A549 (cell line): ENCODE measurements around the gene DNMT3A. TPM values are rescaled to one million over a fixed set of nuclear protein-coding genes. Genes with fewer than 3 reads are reported as not detected.

Experiments used
- ATAC-seq, 2 experiments: fragments of 200-7000 bp in 1 of 2; fragments of >200 bp in 1 of 2; cut with Nextera tagmentation in 1 of 2; cut with Tn5 transposase in 1 of 2; 3 replicates each; pipeline versions ENCODE4 v1.8.0 to v1.9.1; 2018 to 2020; ENCODE audit warnings: mild to moderate bottlenecking in 1 of 2, moderate library complexity in 1 of 2
- CTCF ChIA-PET: fragments of 300-600 bp; sonication (Branson Sonifier 250); formaldehyde crosslinking; extraction: SDS; loops from one replicate; lab custom pipeline; 2021; ENCODE audit warnings: antibody characterized with exemption, inconsistent platforms; lab: Yijun Ruan, JAX
- POLR2A ChIA-PET: fragments of 350-600 bp; formaldehyde crosslinking; extraction: SDS; loops from one replicate; lab custom pipeline; 2021; ENCODE audit warnings: antibody characterized with exemption, inconsistent platforms; lab: Yijun Ruan, JAX
- DNase-seq, 2 experiments: peaks; one replicate each; pipeline versions ENCODE4 v3.0.0 to v3.0.0-alpha.2; 2011 to 2016; ENCODE audit warnings: low read depth in 1 of 2, low spot score in 1 of 2
- FAIRE-seq: peaks from 2 replicates; lab custom pipeline; 2011; peaks lifted over from hg19 to GRCh38; lab: Jason Lieb, UNC
- H3K27ac ChIP-seq, 2 experiments: fragments of >200 bp; sonication (Bioruptor Twin); formaldehyde crosslinking; 3 replicates each; pipeline ENCODE4 v1.5.1; 2016 to 2017
- H3K4me1 ChIP-seq: fragments of >200 bp; sonication (Bioruptor Twin); formaldehyde crosslinking; 3 replicates; pipeline ENCODE4 v1.6.1; 2016
- H3K4me2 ChIP-seq: fragments of >200 bp; sonication (Bioruptor Twin); formaldehyde crosslinking; 3 replicates; pipeline ENCODE4 v1.6.1; 2016
- H3K4me3 ChIP-seq: fragments of >200 bp; sonication (Bioruptor Twin); formaldehyde crosslinking; 3 replicates; pipeline ENCODE4 v1.5.1; 2016
- H3K9me3 ChIP-seq: fragments of >200 bp; sonication (Bioruptor Twin); formaldehyde crosslinking; 3 replicates; pipeline ENCODE4 v1.6.1; 2016
- EHMT2 ChIP-seq: fragments of 200-600 bp; sonication (generic); IDR thresholded peaks from 2 replicates; pipeline ENCODE4 v1.6.1; 2016; ENCODE audit warnings: antibody characterized with exemption, low read depth, mild to moderate bottlenecking, moderate library complexity
- EP300 ChIP-seq, 2 experiments: fragments of >200 bp; sonication (Bioruptor Twin); formaldehyde crosslinking; IDR thresholded peaks; 2 replicates in 1 of 2; 3 replicates in 1 of 2; pipeline ENCODE4 v1.6.1; 2016 to 2017
- ESRRA ChIP-seq: fragments of 150-350 bp; IDR thresholded peaks from 2 replicates; pipeline ENCODE4 v1.6.1; 2014; ENCODE audit warnings: mild to moderate bottlenecking, low read length, borderline replicate concordance
- FOSL2 ChIP-seq, 2 experiments: fragments of 450-650 bp in 1 of 2; fragments of >200 bp in 1 of 2; sonication (Bioruptor Twin) in 1 of 2; formaldehyde crosslinking; IDR thresholded peaks; 2 replicates each; pipeline versions ENCODE4 v1.5.0 to v1.6.1; 2016 to 2020; ENCODE audit warnings: mild to moderate bottlenecking in 1 of 2, moderate library complexity in 1 of 2
- HDAC2 ChIP-seq: fragments of 200-600 bp; sonication (generic); IDR thresholded peaks from 2 replicates; pipeline ENCODE4 v1.6.1; 2016
- HEYL ChIP-seq: fragments of 250-450 bp; sonication (Bioruptor Pico); IDR thresholded peaks from 2 replicates; pipeline ENCODE4 v1.8.0; 2021; ENCODE audit warnings: mild to moderate bottlenecking, moderate library complexity
- HOXA7 ChIP-seq: fragments of 250-450 bp; sonication (Bioruptor Pico); IDR thresholded peaks from 2 replicates; pipeline ENCODE4 v1.5.0; 2020; ENCODE audit warnings: mild to moderate bottlenecking, moderate library complexity
- HOXB13 ChIP-seq: fragments of 250-450 bp; sonication (Bioruptor Pico); IDR thresholded peaks from 2 replicates; pipeline ENCODE4 v1.5.0; 2020; ENCODE audit warnings: low read depth, mild to moderate bottlenecking, moderate library complexity
- JUNB ChIP-seq: fragments of >200 bp; sonication (Bioruptor Twin); formaldehyde crosslinking; IDR thresholded peaks from 2 replicates; pipeline ENCODE4 v1.6.1; 2016
- KDM1A ChIP-seq: fragments of 200-600 bp; sonication (generic); IDR thresholded peaks from 2 replicates; pipeline ENCODE4 v1.6.1; 2016; ENCODE audit warnings: low read depth, mild to moderate bottlenecking
- MAFK ChIP-seq: fragments of 450-650 bp; IDR thresholded peaks from 2 replicates; pipeline ENCODE4 v1.6.1; 2014; ENCODE audit not compliant: partially characterized antibody
- MYC ChIP-seq: IDR thresholded peaks from 2 replicates; pipeline ENCODE4 v1.6.1; 2012; ENCODE audit warnings: mild to moderate bottlenecking, inconsistent platforms, low read length, improper control_type of control experiment, borderline replicate concordance
- POLR2A ChIP-seq: IDR thresholded peaks from 2 replicates; pipeline ENCODE4 v1.6.1; 2012; ENCODE audit warnings: mild to moderate bottlenecking, low read length
- RARB ChIP-seq: fragments of 250-450 bp; sonication (Bioruptor Pico); IDR thresholded peaks from 2 replicates; pipeline ENCODE4 v1.8.0; 2021; ENCODE audit warnings: mild to moderate bottlenecking, moderate library complexity
- RFX5 ChIP-seq: fragments of 450-650 bp; IDR thresholded peaks from 2 replicates; pipeline ENCODE4 v1.7.1; 2014; ENCODE audit warnings: antibody characterized with exemption, mild to moderate bottlenecking, moderate library complexity
- RNF2 ChIP-seq: fragments of 200-600 bp; sonication (generic); IDR thresholded peaks from 2 replicates; pipeline ENCODE4 v1.6.1; 2016; ENCODE audit warnings: low read depth, mild to moderate bottlenecking, antibody characterized with exemption, moderate library complexity, borderline replicate concordance
- SMC3 ChIP-seq: fragments of >200 bp; sonication (Bioruptor Twin); formaldehyde crosslinking; IDR thresholded peaks from 3 replicates; pipeline ENCODE4 v1.6.1; 2018; ENCODE audit warnings: inconsistent platforms
- SREBF2 ChIP-seq: fragments of 450-650 bp; IDR thresholded peaks from 2 replicates; pipeline ENCODE4 v1.6.1; 2014; ENCODE audit warnings: mild to moderate bottlenecking, moderate library complexity
- ZFP36 ChIP-seq: fragments of 450-650 bp; IDR thresholded peaks from 2 replicates; pipeline ENCODE4 v1.6.1; 2014; ENCODE audit warnings: borderline replicate concordance; ENCODE audit not compliant: partially characterized antibody
- ZSCAN20 ChIP-seq: fragments of 250-450 bp; sonication (Bioruptor Pico); IDR thresholded peaks from 2 replicates; pipeline ENCODE4 v1.8.0; 2022; ENCODE audit warnings: mild to moderate bottlenecking, moderate library complexity
- WGBS: methylation state at CpG from one replicate; pipeline ENCODE4 v1.1.6; 2017; ENCODE audit errors: missing lambda C conversion rate; 5-methylcytosine and 5-hydroxymethylcytosine counted together
- polyA plus RNA-seq, 4 experiments: library from polyadenylated mRNA; depleted of rRNA in 3 of 4; stranded (reverse); fragments of >200 nt; fragmentation: RNase III in 1 of 4; extraction: RNeasy Plus Mini Kit Qiagen cat#74134 plus additional on column Dnase treatment in 1 of 4; gene quantifications; 2 replicates in 3 of 4; 3 replicates in 1 of 4; pipeline ENCODE4 v1.2.3, GENCODE V29; 2011 to 2017
- TF ChIP-seq, protein P1 (sequence below): IDR thresholded peaks from 2 replicates; pipeline ENCODE4 v1.6.1; 2012
- TF ChIP-seq, protein P2 (sequence below): fragments of >200 bp; sonication (Bioruptor Twin); formaldehyde crosslinking; IDR thresholded peaks from 3 replicates; pipeline ENCODE4 v1.5.1; 2016
- TF ChIP-seq, protein P3 (sequence below): fragments of 150-350 bp; IDR thresholded peaks from 2 replicates; pipeline ENCODE4 v1.6.1; 2014; ENCODE audit warnings: low read depth, mild to moderate bottlenecking, low read length
- TF ChIP-seq, protein P4 (sequence below): IDR thresholded peaks from 2 replicates; pipeline ENCODE4 v1.6.1; 2012
- TF ChIP-seq, protein P5 (sequence below): fragments of 250-450 bp; sonication (Bioruptor Pico); IDR thresholded peaks from 2 replicates; pipeline ENCODE4 v1.5.0; 2021; ENCODE audit warnings: mild to moderate bottlenecking, moderate library complexity, borderline replicate concordance

DNMT3A gene
- polyA plus RNA-seq, 2 of the 4 experiments (the other 2 are of a cell fraction) = 4.4 to 11.9 TPM

DNA sequence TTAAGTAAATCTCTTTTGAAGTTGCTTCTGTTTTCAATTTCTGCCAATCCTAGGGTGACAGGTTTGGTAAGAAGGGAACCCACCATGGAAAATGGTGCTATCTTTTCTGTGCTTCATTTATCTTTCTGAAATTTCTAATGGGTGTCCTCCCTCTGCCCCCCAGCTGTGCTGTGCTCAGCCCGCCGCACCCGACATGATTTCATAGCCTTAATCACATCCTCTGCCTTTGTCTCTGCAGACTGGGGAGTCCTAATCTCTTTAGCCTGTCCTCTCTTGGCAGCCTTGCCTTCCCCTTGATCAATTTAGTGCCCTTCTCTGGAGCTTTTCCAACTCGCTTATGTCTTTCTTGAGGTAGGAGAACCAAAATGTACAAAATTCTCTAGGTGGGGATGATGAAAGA, 49.3 kb downstream of the DNMT3A start:
- ChIA-PET CTCF (interaction anchor here (1.3 kb wide), 1 partner anchor 17 kb away, joined by 7 read pairs; no protein-coding TSS in a partner anchor), POLR2A (no interaction called here)
- FAIRE-seq = no peak
- Histone ChIP-seq H3K4me2 (no peak overlapping the region), H3K9me3 (no peaks in the 10 kb centered on the region), H3K4me3 (no peak overlapping the region), H3K27ac (no peak overlapping the region), H3K4me1 (0 out of 3 replicates have a peak, but pooled peaks cover 6% of the 10 kb centered on the region)
- DNase-seq = no peak
- no peak for ATAC-seq
- TF ChIP-seq EHMT2 = no peak
- no peak for TF ChIP-seq SMC3
- TF ChIP-seq, protein P1, sequence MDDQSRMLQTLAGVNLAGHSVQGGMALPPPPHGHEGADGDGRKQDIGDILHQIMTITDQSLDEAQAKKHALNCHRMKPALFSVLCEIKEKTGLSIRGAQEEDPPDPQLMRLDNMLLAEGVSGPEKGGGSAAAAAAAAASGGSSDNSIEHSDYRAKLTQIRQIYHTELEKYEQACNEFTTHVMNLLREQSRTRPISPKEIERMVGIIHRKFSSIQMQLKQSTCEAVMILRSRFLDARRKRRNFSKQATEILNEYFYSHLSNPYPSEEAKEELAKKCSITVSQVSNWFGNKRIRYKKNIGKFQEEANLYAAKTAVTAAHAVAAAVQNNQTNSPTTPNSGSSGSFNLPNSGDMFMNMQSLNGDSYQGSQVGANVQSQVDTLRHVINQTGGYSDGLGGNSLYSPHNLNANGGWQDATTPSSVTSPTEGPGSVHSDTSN = no peak
- TF ChIP-seq RNF2 = no peak
- TF ChIP-seq HOXA7 (CRISPR knock-in tag) = no peak
- no peak for TF ChIP-seq RARB (CRISPR knock-in tag)
- no peak for TF ChIP-seq MAFK
- TF ChIP-seq, protein P2, sequence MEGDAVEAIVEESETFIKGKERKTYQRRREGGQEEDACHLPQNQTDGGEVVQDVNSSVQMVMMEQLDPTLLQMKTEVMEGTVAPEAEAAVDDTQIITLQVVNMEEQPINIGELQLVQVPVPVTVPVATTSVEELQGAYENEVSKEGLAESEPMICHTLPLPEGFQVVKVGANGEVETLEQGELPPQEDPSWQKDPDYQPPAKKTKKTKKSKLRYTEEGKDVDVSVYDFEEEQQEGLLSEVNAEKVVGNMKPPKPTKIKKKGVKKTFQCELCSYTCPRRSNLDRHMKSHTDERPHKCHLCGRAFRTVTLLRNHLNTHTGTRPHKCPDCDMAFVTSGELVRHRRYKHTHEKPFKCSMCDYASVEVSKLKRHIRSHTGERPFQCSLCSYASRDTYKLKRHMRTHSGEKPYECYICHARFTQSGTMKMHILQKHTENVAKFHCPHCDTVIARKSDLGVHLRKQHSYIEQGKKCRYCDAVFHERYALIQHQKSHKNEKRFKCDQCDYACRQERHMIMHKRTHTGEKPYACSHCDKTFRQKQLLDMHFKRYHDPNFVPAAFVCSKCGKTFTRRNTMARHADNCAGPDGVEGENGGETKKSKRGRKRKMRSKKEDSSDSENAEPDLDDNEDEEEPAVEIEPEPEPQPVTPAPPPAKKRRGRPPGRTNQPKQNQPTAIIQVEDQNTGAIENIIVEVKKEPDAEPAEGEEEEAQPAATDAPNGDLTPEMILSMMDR = no peak
- TF ChIP-seq MYC = no peak
- no peak for TF ChIP-seq HEYL
- no peak for TF ChIP-seq ZFP36
- no peak for TF ChIP-seq HDAC2
- no peak for TF ChIP-seq ESRRA
- no peak for TF ChIP-seq HOXB13
- TF ChIP-seq, protein P3, sequence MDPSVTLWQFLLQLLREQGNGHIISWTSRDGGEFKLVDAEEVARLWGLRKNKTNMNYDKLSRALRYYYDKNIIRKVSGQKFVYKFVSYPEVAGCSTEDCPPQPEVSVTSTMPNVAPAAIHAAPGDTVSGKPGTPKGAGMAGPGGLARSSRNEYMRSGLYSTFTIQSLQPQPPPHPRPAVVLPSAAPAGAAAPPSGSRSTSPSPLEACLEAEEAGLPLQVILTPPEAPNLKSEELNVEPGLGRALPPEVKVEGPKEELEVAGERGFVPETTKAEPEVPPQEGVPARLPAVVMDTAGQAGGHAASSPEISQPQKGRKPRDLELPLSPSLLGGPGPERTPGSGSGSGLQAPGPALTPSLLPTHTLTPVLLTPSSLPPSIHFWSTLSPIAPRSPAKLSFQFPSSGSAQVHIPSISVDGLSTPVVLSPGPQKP = no peak
- no peak for TF ChIP-seq RFX5
- no peak for TF ChIP-seq POLR2A
- TF ChIP-seq KDM1A = no peak
- 95% methylated on average over 4 of the region's 4 CpGs for WGBS

DNA sequence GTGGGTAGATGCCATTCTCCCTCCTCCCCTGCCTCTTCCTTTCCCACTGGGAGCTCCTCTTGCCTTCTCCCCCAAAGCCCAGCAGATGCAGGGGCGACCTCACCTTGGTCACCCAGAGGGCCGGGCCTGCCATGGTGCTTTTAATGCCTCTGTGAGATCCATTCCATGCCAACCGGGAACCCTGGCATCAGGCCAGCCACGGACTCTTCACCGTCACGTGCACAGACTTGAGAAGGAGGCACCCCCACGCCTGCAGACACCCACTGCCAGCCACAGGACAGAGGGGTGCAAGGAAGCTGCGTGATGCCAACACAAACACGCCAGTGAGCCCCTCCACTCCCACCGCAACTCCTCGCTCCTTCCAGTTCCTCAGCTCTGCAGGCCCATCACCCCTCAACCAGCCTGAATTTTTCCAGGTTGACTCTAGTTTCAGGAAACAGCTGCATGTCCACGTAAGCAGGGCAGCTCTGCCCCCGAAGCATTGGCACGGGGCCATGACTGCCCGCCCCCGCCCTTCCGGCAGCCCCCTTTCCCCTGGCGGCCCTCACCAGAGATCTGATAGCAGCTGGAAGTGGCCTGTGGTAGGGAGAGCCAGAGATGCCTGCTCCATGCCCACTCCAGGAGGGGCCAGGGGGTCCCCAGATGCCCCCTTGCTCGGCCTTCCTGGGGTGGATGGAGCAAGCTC, 50.8 kb downstream of the DNMT3A start:
- ATAC-seq = no peak

More for the DNA sequence above, 50.8 kb downstream of the DNMT3A start:
- ChIA-PET CTCF (interaction anchor here (0.6 to 3.0 kb wide), 6 partner anchors 14 to 276 kb away, joined by 3 to 13 read pairs (median 3); no protein-coding TSS in a partner anchor), POLR2A (no interaction called here)
- no peak overlapping the region for H3K4me3 ChIP-seq
- no peak for FAIRE-seq
- no peaks in the 10 kb centered on the region for H3K9me3 ChIP-seq
- DNase-seq = no peak
- no peak overlapping the region for H3K27ac ChIP-seq
- 0 out of 3 replicates have a peak, but pooled peaks cover 6% of the 10 kb centered on the region for H3K4me1 ChIP-seq
- TF ChIP-seq SREBF2 (no peak), EP300 (IDR thresholded peaks at IDR 0.05) (no peak), HOXA7 (CRISPR knock-in tag) (no peak), ZSCAN20 (CRISPR knock-in tag) (no peak), JUNB (no peak), FOSL2 (IDR thresholded peaks at IDR 0.05) (no peak), FOSL2 (CRISPR knock-in tag; IDR thresholded peaks at IDR 0.05) (no peak), RFX5 (no peak)
- TF ChIP-seq, protein P4, sequence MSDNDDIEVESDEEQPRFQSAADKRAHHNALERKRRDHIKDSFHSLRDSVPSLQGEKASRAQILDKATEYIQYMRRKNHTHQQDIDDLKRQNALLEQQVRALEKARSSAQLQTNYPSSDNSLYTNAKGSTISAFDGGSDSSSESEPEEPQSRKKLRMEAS = no peak
- TF ChIP-seq, protein P5, sequence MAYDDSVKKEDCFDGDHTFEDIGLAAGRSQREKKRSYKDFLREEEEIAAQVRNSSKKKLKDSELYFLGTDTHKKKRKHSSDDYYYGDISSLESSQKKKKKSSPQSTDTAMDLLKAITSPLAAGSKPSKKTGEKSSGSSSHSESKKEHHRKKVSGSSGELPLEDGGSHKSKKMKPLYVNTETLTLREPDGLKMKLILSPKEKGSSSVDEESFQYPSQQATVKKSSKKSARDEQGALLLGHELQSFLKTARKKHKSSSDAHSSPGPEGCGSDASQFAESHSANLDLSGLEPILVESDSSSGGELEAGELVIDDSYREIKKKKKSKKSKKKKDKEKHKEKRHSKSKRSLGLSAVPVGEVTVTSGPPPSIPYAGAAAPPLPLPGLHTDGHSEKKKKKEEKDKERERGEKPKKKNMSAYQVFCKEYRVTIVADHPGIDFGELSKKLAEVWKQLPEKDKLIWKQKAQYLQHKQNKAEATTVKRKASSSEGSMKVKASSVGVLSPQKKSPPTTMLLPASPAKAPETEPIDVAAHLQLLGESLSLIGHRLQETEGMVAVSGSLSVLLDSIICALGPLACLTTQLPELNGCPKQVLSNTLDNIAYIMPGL (CRISPR knock-in tag) = no peak
- 91% methylated on average over 17 of the region's 19 CpGs for WGBS
- no peak overlapping the region for H3K4me2 ChIP-seq
